ENCODE data around the gene TIAM2. TPM values are rescaled to one million over a fixed set of nuclear protein-coding genes. Genes with fewer than 3 reads are reported as not detected.

Gene TIAM2
- total and polyA plus RNA-seq, 10 of the 15 experiments (the other 5 are each of a cell fraction or from before 2014, with no cell fraction given), result 1.1 to 10.5 (median 2.3) TPM

GRCh38 chr6:155014670-155015300, 19.7 kb downstream of the TIAM2 start:
- ChIA-PET POLR2A (no interaction called here), SMC1A (ENCODE audit: uncharacterized antibody, unreplicated experiment) (interaction anchor here (0.9 kb wide), 1 partner anchor 33 kb away, joined by 3 read pairs; no protein-coding TSS in a partner anchor), CTCF (interaction anchor here (0.6 kb wide), 1 partner anchor 540 kb away, joined by 3 read pairs; no protein-coding TSS in a partner anchor), RAD21 (ENCODE audit: unreplicated experiment) (no interaction called here)
- FAIRE-seq, result no peak
- no peaks in the 10 kb centered on the region for H3K9me3 ChIP-seq (replicated peaks; ENCODE audit: control insufficient read depth, insufficient read depth, low read length)
- no peaks in the 10 kb centered on the region for H3K79me2 ChIP-seq (ENCODE audit: control insufficient read depth, insufficient read depth, low read length)
- BruUV-seq (replicated peaks), result no TSS peak
- in situ Hi-C loops (cut with MboI) (no loop called here), intact Hi-C loops (cut with micrococcal nuclease; ENCODE audit: unreplicated experiment) (no loop called here)
- no peak overlapping the region for H3K27ac ChIP-seq (ENCODE audit: control insufficient read depth, insufficient read depth)
- H2AFZ ChIP-seq (ENCODE audit: control insufficient read depth, low read depth, low read length), result no peak overlapping the region
- H4K20me1 ChIP-seq (ENCODE audit: control insufficient read depth, insufficient read depth), result no peaks in the 10 kb centered on the region
- no peaks in the 10 kb centered on the region for H3K4me1 ChIP-seq (ENCODE audit: control insufficient read depth, insufficient read depth, low read length)
- WGBS (ENCODE audit: insufficient coverage, insufficient replicate concordance, low lambda C conversion rate, missing lambda C conversion rate), result 21% methylated on average over 3 of the region's 3 CpGs
- no peak overlapping the region for H3K9ac ChIP-seq (ENCODE audit: control insufficient read depth, insufficient read depth, low read length)
- H3K4me3 ChIP-seq, result no peak overlapping the region
- DNase-seq (ENCODE audit: low read depth, low spot score), result no peak
- no peak for ATAC-seq
- no peak overlapping the region for H3K4me2 ChIP-seq (ENCODE audit: control insufficient read depth, insufficient read depth)
- H3K36me3 ChIP-seq (ENCODE audit: control insufficient read depth in 2 of 2, insufficient read depth in 2 of 2, low read length in 1 of 2), result no peaks in the 10 kb centered on the region
- H3K27me3 ChIP-seq (replicated peaks in 1 of 2; ENCODE audit: control insufficient read depth in 2 of 2, insufficient read depth in 2 of 2, low read length in 1 of 2), result peaks cover 0 to 1% of the 10 kb centered on the region in 2 experiments; a peak in 2 of 4 replicates
- TF ChIP-seq BHLHE40 (IDR thresholded peaks at IDR 0.05; ENCODE audit: borderline replicate concordance in 1 of 2, low read depth in 2 of 2, low read length in 1 of 2) (no peak), MEF2A (IDR thresholded peaks at IDR 0.05; ENCODE audit: insufficient read depth, low read depth, low read length) (no peak), POLR2AphosphoS5 (IDR thresholded peaks at IDR 0.05; ENCODE audit: low read length) (no peak), RELB (IDR thresholded peaks at IDR 0.05; ENCODE audit: low read depth) (no peak), NBN (IDR thresholded peaks at IDR 0.05) (no peak), EED (IDR thresholded peaks at IDR 0.05; ENCODE audit: low read depth) (no peak), BRCA1 (IDR thresholded peaks at IDR 0.05; ENCODE audit: low read depth, low read length) (no peak), CUX1 (IDR thresholded peaks at IDR 0.05; ENCODE audit: insufficient replicate concordance, low read depth, low read length) (no peak), HDAC2 (IDR thresholded peaks at IDR 0.05) (no peak), RBBP5 (conservative IDR thresholded peaks at IDR 0.05) (no peak), ZNF622 (IDR thresholded peaks at IDR 0.05) (no peak), USF1 (IDR thresholded peaks at IDR 0.05; ENCODE audit: borderline replicate concordance, extremely low read length, insufficient read depth, low read depth, low read length) (no peak), GATAD2B (conservative IDR thresholded peaks at IDR 0.05; ENCODE audit: low read depth) (no peak), SRF (IDR thresholded peaks at IDR 0.05; ENCODE audit: low read depth in 2 of 2, low read length in 2 of 2) (no peak), PAX5 (IDR thresholded peaks at IDR 0.05; ENCODE audit: borderline replicate concordance, low read depth, low read length) (no peak), TAF1 (IDR thresholded peaks at IDR 0.05; ENCODE audit: borderline replicate concordance, low read depth, low read length) (no peak)

Measured in GM12878 (cell line).